Amniotic epithelial cell (primary cell): ENCODE measurements around the gene KRT3.
A peak's percentile ranks its signal among the peaks of the same experiment; 100 is the strongest.
"Not testable (repeated sequence)": the region's sequence is repeated elsewhere in the genome, so short reads cannot be mapped to it uniquely, and the experiment has no call there.

Experiments
- DNase-seq: peaks from one replicate; pipeline ENCODE4 v3.0.0-alpha.2; 2010; ENCODE audit warnings: low read depth

The KRT3 gene

GRCh38 chr12:52798003-52798670, 2.2 kb upstream of the KRT3 start:
- DNase-seq, result peak; percentile 63

- no peak for DNase-seq
These were observed 1.6 kb upstream of the KRT3 start for GRCh38 chr12:52797529-52797894.

DNA sequence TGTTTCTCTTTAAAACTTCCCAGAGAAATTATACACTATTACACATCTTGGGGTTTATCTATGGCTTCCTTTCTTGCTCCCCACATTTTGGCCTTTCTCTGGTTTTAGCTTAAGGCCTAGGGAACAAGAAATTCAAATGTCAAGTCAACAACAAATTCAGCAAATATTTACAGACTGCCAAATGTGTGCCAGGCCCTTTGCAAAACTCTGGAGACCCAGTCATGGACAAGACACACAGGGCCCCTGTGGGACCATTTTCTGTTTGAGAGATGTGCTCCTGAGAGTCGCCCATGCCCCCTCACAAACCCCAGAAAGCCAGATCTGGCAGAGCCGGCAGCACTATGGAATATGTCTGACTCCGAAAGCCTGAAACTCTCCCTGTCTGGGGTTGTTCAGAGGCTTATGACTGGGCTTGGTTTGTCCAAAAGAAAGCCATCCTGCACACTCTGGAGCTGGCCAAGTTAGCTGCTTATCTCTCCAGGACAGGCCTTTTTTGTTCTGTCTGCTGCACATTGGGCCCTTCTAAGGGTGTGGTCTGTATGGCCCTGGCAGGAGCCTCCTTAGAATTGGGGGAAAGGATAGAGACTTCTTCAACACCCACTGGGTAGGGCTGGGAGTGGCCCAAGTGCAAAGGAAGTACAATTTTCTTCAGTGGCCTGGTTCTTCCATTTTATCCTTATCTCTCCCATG, 1.1 kb upstream of the KRT3 start:
- no peak for DNase-seq

DNA sequence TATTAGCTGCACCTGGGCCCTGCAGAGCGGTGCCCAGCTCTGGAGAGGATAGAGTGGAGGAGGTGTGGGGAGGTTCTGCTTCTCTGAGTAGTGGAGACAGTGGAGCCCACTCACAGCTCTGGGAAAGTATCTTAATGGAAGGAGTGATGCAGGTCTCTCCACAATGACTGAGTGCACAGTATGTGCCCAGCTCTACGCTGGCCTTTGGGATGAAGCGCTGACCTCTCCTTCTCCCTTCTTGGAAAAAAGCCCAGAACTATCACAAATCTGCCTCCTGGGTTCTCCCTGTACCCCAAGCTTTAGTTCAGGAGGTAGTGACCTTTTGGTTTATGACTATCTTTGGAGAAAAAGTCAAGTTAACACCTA, 495 bp upstream of the KRT3 start:
- DNase-seq, result no peak

- DNase-seq, result not testable (repeated sequence)
These were observed 614 bp downstream of the KRT3 start for GRCh38 chr12:52795332-52795674.

GRCh38 chr12:52794479-52795331, 1.2 kb downstream of the KRT3 start:
- peak; percentile 24 for DNase-seq

GRCh38 chr12:52792185-52793029, 3.5 kb downstream of the KRT3 start:
- DNase-seq, result no peak

- DNase-seq, result no peak
These were observed 4.4 kb downstream of the KRT3 start for GRCh38 chr12:52791271-52792184.

DNA sequence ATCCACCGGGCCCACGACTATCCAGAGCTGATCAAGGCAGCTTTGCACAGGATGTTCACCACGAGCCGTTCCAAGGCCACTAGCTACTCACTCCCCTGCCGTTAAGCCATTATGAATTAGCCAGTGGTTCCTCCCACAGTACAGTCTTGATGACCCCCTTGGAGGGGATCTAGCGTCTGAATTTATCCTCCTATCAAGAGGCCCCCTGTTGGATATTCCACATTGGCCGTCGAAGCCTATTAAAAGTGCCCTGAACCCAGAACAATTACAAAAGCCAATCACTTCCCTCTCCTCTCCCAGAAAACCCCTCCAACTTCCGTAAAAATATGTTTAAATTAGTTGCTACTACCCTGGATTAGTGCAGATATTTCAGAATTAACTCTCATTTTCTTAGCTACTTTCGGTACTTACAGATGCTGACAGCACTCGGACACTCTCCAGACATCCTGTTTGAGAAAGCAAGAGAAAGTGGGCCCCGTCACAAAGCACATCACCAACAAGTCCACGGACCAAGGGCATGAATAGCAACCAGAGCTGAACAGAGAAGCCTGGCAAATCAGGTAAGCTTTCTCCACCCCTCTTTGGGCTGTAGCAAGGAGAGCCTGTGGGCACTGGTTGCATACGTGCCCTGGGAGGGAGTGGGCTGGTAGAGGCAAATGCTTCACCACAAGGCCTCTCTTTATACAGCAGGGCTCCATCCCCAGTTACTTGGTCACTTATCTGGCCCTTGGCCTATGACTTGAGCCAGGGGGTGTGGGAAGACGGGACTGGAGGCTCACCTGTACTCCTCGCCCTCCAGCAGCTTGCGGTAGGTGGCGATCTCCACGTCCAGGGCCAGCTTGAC, 5.3 kb downstream of the KRT3 start:
- DNase-seq, result no peak

DNA sequence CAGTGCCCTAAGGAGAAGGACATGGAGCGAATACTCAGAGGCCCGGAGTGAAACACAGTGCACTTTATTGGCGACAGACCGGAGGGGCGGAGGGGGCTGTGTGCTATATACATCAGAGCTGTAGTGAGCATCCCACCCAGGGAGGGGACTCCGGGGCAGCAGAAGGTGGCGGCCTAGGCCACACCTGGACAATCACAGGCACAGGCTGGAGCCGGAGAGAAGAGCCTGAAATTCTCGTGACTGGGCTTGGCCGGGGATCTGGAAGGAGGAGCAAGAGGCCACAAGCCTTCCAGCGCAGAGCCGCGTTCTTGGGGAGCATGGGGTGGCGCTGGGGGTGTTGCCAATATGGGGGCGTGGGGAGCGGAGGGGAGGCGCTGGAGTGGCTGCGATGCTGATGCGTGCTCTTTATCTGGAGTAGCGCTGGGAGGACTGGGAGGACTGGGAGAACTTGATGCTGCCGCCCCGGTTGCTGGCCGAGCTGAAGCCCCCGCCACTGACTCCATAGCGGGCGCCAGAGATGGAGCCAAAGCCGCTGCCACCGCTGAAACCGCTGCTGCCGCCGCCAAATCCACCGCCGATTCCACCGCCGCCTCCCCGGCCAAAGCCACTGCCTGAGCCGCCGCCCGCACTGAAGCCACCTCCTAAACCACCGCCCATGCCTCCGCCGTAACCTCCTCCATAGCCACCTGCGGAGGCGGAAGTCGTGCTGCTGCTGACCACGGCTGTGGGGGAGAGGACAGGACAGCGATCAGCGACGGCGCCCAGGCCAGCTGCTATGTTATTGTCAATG, 6.1 kb downstream of the KRT3 start:
- DNase-seq, result no peak

GRCh38 chr12:52788876-52789636, 6.9 kb downstream of the KRT3 start:
- DNase-seq, result no peak

GRCh38 chr12:52788192-52788875, 7.6 kb downstream of the KRT3 start:
- DNase-seq, result no peak

- no peak for DNase-seq
These were observed 8.4 kb downstream of the KRT3 start for GRCh38 chr12:52787324-52788191.

DNA sequence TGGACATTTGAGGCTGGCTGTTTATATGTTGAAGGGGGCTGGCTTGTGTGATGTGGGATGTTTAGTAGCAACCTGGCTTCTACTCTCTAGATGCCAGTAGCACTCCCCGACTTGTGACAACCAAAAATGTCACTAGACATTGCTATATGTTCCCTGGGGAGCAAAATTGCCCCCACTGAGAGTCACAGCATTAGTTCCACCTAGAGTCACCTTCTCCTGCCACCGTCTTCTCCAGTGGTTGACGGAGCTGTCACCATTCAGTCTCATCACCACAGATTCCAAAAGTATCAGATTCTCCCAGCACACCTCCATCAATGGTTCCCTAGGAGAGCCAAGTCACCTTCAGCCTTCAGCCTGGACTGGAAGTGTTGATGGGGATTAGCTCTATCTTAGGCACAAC, 11.0 kb downstream of the KRT3 start:
- DNase-seq, result no peak

DNA sequence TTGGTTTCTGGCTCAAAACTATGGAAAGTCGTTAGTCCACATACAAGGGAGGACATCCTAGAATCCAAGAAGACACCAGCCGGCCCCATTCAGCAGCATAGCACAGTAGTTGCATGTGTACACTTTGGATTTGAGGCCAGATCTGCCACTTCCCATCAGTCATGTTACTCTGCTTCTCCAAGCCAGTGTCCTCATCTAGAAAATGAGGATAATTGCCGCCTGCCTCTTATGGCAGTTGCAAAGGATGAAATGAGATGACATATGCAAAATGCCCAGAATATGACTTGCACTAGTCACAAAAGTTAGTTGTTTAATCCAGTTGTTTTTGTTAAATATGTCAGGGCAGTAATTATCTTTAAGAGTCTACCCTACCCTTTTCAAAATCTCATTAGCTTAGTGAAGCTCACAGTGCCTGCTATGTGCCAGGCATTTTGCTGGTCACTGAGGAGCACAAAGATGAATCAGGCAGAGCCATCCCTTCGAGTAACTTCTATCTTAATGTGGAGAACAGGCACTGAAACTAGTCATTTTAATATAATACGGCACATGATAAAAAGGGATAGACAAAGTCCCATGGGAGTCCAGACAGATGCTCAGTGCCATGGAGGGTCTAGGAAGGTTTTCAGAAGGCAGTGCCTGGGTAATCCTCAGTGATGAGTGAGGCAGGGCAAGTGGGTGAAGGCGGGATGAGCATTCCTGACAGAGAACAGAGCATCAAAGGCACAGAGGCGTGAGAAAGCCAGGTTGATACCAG, 12.2 kb downstream of the KRT3 start:
- DNase-seq, result no peak

- no peak for DNase-seq
These were observed 13.4 kb downstream of the KRT3 start for GRCh38 chr12:52782502-52782901.
